ENCODE measurements around the gene FOLR1. TPM values are rescaled to one million over a fixed set of nuclear protein-coding genes. Genes with fewer than 3 reads are reported as not detected.
A peak's percentile ranks its signal among the peaks of the same experiment; 100 is the strongest.
"Not testable (repeated sequence)": the region's sequence is repeated elsewhere in the genome, so short reads cannot be mapped to it uniquely, and the experiment has no call there.

Gene FOLR1
- total and polyA plus RNA-seq, 9 of the 15 experiments (the other 6 are each of a cell fraction or from before 2014, with no cell fraction given), result 0.22 to 2.3 (median 1.0) TPM

DNA sequence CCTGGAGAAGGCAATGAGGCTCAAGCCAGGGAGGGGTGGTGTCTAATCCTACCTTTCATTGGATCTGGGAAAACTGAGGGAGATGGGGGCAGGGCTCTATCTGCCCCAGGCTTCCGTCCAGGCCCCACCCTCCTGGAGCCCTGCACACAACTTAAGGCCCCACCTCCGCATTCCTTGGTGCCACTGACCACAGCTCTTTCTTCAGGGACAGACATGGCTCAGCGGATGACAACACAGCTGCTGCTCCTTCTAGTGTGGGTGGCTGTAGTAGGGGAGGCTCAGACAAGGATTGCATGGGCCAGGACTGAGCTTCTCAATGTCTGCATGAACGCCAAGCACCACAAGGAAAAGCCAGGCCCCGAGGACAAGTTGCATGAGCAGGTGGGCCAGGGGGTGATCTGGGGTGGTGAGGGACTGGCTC, at the start of gene FOLR1 (continued):
- TF ChIP-seq, protein P1, sequence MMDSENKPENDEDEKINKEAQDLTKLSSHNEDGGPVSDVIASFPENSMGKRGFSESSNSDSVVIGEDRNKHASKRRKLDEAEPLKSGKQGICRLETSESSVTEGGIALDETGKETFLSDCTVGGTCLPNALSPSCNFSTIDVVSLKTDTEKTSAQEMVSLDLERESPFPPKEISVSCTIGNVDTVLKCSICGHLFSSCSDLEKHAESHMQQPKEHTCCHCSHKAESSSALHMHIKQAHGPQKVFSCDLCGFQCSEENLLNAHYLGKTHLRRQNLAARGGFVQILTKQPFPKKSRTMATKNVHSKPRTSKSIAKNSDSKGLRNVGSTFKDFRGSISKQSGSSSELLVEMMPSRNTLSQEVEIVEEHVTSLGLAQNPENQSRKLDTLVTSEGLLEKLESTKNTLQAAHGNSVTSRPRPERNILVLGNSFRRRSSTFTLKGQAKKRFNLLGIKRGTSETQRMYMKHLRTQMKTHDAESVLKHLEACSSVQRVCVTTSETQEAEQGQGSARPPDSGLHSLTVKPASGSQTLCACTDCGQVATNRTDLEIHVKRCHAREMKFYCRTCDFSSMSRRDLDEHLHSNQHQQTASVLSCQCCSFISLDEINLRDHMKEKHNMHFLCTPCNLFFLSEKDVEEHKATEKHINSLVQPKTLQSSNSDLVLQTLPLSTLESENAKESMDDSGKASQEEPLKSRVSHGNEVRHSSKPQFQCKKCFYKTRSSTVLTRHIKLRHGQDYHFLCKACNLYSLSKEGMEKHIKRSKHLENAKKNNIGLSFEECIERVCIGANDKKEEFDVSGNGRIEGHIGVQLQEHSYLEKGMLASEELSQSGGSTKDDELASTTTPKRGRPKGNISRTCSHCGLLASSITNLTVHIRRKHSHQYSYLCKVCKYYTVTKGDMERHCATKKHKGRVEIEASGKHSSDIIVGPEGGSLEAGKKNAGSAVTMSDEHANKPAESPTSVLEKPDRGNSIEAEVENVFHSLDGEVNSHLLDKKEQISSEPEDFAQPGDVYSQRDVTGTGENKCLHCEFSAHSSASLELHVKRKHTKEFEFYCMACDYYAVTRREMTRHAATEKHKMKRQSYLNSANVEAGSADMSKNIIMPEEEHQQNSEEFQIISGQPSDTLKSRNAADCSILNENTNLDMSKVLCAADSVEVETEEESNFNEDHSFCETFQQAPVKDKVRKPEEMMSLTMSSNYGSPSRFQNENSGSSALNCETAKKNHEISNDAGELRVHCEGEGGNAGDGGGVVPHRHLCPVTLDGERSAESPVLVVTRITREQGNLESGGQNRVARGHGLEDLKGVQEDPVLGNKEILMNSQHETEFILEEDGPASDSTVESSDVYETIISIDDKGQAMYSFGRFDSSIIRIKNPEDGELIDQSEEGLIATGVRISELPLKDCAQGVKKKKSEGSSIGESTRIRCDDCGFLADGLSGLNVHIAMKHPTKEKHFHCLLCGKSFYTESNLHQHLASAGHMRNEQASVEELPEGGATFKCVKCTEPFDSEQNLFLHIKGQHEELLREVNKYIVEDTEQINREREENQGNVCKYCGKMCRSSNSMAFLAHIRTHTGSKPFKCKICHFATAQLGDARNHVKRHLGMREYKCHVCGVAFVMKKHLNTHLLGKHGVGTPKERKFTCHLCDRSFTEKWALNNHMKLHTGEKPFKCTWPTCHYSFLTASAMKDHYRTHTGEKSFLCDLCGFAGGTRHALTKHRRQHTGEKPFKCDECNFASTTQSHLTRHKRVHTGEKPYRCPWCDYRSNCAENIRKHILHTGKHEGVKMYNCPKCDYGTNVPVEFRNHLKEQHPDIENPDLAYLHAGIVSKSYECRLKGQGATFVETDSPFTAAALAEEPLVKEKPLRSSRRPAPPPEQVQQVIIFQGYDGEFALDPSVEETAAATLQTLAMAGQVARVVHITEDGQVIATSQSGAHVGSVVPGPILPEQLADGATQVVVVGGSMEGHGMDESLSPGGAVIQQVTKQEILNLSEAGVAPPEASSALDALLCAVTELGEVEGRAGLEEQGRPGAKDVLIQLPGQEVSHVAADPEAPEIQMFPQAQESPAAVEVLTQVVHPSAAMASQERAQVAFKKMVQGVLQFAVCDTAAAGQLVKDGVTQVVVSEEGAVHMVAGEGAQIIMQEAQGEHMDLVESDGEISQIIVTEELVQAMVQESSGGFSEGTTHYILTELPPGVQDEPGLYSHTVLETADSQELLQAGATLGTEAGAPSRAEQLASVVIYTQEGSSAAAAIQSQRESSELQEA (IDR thresholded peaks at IDR 0.05; ENCODE audit: low read depth), result peak; percentile 67
- TF ChIP-seq CREM (IDR thresholded peaks at IDR 0.05; ENCODE audit: low read depth) (0 out of 2 replicates have a peak, but pooled peaks have one; percentile 12), TEAD1 (CRISPR knock-in tag; IDR thresholded peaks at IDR 0.05) (peak; percentile 71 to 78; a peak in 2 of 4 replicates), TEAD4 (IDR thresholded peaks at IDR 0.05; ENCODE audit: low read length) (peak; percentile 67; the same call in 1 of the 2 replicates), TEAD4 (CRISPR knock-in tag; IDR thresholded peaks at IDR 0.05; ENCODE audit: borderline replicate concordance) (no peak)
- TF ChIP-seq, protein P2, sequence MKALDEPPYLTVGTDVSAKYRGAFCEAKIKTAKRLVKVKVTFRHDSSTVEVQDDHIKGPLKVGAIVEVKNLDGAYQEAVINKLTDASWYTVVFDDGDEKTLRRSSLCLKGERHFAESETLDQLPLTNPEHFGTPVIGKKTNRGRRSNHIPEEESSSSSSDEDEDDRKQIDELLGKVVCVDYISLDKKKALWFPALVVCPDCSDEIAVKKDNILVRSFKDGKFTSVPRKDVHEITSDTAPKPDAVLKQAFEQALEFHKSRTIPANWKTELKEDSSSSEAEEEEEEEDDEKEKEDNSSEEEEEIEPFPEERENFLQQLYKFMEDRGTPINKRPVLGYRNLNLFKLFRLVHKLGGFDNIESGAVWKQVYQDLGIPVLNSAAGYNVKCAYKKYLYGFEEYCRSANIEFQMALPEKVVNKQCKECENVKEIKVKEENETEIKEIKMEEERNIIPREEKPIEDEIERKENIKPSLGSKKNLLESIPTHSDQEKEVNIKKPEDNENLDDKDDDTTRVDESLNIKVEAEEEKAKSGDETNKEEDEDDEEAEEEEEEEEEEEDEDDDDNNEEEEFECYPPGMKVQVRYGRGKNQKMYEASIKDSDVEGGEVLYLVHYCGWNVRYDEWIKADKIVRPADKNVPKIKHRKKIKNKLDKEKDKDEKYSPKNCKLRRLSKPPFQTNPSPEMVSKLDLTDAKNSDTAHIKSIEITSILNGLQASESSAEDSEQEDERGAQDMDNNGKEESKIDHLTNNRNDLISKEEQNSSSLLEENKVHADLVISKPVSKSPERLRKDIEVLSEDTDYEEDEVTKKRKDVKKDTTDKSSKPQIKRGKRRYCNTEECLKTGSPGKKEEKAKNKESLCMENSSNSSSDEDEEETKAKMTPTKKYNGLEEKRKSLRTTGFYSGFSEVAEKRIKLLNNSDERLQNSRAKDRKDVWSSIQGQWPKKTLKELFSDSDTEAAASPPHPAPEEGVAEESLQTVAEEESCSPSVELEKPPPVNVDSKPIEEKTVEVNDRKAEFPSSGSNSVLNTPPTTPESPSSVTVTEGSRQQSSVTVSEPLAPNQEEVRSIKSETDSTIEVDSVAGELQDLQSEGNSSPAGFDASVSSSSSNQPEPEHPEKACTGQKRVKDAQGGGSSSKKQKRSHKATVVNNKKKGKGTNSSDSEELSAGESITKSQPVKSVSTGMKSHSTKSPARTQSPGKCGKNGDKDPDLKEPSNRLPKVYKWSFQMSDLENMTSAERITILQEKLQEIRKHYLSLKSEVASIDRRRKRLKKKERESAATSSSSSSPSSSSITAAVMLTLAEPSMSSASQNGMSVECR (CRISPR knock-in tag; IDR thresholded peaks at IDR 0.05), result no peak

DNA sequence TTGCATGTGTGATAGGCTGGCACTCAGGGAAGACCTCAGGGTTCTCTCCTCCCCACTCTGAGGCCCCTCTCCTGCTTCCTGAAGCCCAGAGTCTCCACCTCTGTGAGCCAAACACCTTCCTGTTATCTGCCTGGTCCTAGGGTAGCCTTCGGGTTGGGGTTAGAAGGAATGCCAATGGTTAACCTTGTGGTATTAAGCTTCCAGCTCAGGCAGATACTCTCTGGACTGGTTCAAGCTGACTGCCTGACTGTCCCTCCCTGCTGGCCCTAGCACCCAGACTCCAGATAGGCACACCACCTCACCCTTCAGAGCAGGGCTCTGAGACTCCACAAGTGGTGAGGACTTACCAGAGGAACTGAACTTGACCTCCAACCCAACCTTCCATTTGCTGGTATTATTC, 49.4 kb upstream of the FOLR1 start:
- DNase-seq (ENCODE audit: extremely low read depth in 1 of 4, low spot score in 3 of 4); ATAC-seq; H3K27ac ChIP-seq (ENCODE audit: extremely low read depth, low read depth, low read length); H3K9me3 ChIP-seq (replicated peaks; ENCODE audit: control insufficient read depth, insufficient read depth, low read depth, low read length); H3K79me2 ChIP-seq (ENCODE audit: control insufficient read depth, insufficient read depth, low read length); H2AFZ ChIP-seq (ENCODE audit: low read depth, low read length); BruUV-seq (replicated peaks); H3K27me3 ChIP-seq (ENCODE audit: control insufficient read depth in 2 of 2, insufficient read depth in 2 of 2, low read length in 2 of 2); POLR2A ChIA-PET; H3K4me1 ChIP-seq (replicated peaks in 1 of 2; ENCODE audit: control insufficient read depth in 2 of 2, insufficient read depth in 2 of 2, low read length in 2 of 2); H4K20me1 ChIP-seq (replicated peaks; ENCODE audit: control insufficient read depth, insufficient read depth, low read length); H3K36me3 ChIP-seq (ENCODE audit: control insufficient read depth, insufficient read depth, low read length); intact Hi-C loops (cut with micrococcal nuclease); in situ Hi-C loops (cut with MboI); H3K4me3 ChIP-seq; CTCF ChIA-PET (ENCODE audit: low intra/inter-chr PET ratio); H3K4me2 ChIP-seq (ENCODE audit: insufficient read depth, low read length); H3K9ac ChIP-seq (ENCODE audit: insufficient read depth in 1 of 2, low read depth in 2 of 2, low read length in 2 of 2); H3K9me1 ChIP-seq (ENCODE audit: control insufficient read depth, insufficient read depth, low read length): not testable (repeated sequence)
- WGBS (ENCODE audit: insufficient coverage, low coverage, missing lambda C conversion rate), result 83% methylated on average over 1 of the region's 1 CpG
- peak; percentile 65 for FAIRE-seq

All from K562 (cell line).